Epithelial cell of prostate (primary cell): ENCODE measurements around the gene FGFBP1.

Experiments
- DNase-seq: peaks from one replicate; pipeline ENCODE4 v3.0.0-alpha.2; 2011; ENCODE audit warnings: low read depth, low spot score
- H3K27ac ChIP-seq: fragments of 450-650 bp; 2 replicates; pipeline ENCODE4 v1.5.1; 2017; ENCODE audit warnings: mild to moderate bottlenecking

Gene FGFBP1

DNA sequence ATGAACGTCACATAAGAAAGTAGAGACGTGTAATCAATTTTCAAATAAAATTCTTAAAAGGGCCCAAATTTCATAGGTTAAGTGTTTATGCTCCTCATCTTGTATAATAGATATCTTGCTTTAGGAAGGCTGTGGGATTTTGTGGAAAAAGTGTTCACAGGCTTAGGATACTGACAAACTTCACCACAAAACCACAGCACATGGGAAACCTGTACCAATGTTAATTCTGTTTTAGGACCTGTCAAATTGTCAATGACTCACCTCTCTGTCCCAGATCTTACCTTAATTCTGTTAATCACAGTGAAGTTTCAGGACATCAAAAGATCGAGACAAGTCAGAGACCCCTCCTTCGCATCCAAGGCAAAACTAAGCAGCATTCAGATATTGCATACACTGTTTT, 24.2 kb downstream of the FGFBP1 start:
- H3K27ac ChIP-seq, result peak overlapping the region; percentile 98
- peak; percentile 91 for DNase-seq

DNA sequence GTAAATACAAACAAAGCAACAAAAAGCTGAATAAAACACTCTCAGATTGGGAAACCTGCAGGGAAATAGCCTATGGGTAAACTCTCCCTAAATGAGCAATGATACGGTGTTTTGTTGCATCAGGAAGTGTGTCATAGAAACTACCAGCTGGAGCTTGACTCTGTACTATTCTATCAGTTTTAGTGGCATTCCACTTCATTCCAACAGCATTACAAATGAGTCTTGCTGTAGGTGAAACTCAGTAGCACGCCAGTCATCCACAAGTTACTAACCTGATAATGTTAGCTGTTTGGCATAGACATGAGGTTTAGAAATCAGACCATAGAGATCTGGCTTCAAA, 24.9 kb downstream of the FGFBP1 start:
- DNase-seq, result peak; percentile 100
- peak overlapping the region; percentile 98 for H3K27ac ChIP-seq

- no peak for DNase-seq
- peak overlapping the region; percentile 98 for H3K27ac ChIP-seq
Measured at GRCh38 chr4:15912961-15913630, 25.4 kb downstream of the FGFBP1 start.

DNA sequence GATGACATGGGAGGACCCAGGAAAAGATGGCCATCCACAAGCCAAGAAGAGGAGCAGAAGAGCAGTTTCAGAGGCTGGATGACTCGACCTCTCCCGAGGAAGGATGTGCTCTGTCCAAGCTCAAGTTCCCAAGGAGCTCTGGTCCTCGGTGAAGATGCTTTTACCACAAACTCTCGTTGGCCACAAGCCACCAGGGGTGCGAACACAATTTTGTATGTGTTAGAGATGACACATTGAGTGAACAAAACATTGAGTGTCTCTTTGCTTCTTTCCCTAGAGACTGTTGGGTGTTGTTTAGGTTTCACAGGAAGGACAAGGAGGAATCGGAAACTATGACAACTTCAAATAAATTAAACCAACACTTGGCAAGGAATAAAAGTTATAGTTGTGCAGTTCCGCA, 26.3 kb downstream of the FGFBP1 start:
- no peak for DNase-seq

DNA sequence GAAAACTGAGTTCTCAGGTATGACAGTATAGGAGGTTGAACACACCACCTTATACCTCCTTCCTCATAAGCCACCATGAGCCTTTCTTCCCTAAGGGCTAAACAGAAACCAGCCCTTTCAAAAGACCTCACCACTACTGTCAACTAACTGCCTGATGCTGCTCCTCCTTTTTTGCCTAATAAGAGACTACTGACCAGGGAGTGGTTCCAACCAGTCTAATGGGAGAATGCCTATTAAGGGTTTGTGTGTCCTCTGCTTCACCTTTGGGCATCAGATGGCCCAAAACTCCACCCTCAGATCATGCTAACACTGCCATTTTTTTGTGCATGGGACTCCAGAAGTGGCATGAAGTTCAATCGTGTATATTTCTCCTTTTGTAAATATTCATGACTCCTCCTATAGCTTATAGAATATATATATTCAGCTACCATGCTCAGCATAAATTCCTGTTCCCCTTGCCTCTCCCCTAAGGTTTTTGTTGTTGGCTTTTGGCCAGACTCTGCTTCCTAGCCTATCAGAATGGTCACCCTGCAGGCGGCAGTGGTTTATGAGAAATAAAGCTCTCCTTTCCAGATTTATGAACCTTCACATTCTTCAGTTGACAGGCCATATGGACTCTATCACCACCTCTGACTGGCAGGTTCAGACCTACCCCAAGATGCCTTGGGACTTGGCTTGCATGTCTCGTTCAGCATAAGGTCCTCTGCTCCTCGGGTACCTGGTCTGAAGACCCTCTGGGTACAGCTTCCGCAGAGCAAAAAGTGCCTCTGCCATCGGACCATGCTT, 28.2 kb downstream of the FGFBP1 start:
- no peak for DNase-seq
- peak overlapping the region; percentile 91 for H3K27ac ChIP-seq

More for the DNA sequence above, 26.3 kb downstream of the FGFBP1 start:
- H3K27ac ChIP-seq, result peak overlapping the region; percentile 98

- H3K27ac ChIP-seq, result peak overlapping the region; percentile 91
- no peak for DNase-seq
Measured at GRCh38 chr4:15907430-15907829, 31.1 kb downstream of the FGFBP1 start.

DNA sequence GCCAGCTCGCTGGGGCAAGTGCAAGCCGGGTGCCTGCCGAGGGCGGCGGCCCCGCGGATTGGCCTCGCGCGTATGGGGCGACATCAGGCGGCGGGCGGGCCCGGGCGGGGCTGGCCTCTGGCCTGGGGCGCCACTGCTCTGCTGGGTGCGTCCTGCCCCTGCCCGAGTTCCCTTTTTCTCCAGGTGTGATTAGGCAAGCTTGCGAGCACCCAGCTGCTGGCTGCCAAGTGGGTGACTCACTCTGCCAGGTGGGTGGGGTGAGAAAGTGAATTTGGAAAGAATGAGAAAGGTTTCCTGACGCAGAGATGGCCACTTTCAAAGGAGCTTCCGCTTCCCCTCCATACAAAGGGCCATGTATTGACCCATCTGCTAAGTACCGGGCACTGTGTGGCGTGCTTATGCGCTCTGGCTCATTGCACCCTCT, 32.5 kb downstream of the FGFBP1 start:
- peak; percentile 99 for DNase-seq

GRCh38 chr4:15902746-15903145, 35.8 kb downstream of the FGFBP1 start:
- DNase-seq, result no peak
- H3K27ac ChIP-seq, result no peak overlapping the region

More for the DNA sequence above, 32.5 kb downstream of the FGFBP1 start:
- peak overlapping the region; percentile 91 for H3K27ac ChIP-seq

GRCh38 chr4:15901998-15902397, 36.5 kb downstream of the FGFBP1 start:
- no peak overlapping the region for H3K27ac ChIP-seq

DNA sequence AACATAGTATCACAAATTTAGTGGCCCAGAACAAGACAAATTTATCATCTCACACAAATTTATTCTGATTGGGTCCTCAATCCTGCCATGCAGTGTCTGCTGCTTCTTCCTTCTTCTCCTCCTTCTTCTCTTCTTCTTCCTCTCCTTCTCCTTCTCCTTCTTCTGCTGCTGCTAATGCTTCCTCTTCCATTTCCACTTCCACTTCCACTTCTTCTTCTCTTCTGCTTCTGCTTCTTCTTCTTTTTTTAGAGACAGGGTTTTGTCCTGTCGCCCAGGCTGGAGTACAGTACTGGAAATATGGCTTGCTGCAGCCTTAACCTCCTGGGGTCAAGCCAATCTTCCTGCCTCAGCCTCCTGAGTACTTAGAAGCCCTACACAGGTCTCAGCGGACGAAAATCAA, 37.5 kb downstream of the FGFBP1 start:
- H3K27ac ChIP-seq, result no peak overlapping the region

More at GRCh38 chr4:15901998-15902397, 36.5 kb downstream of the FGFBP1 start:
- DNase-seq, result no peak

GRCh38 chr4:15899511-15899910, 39.0 kb downstream of the FGFBP1 start:
- DNase-seq, result no peak
- peak overlapping the region; percentile 92 for H3K27ac ChIP-seq

More for the DNA sequence above, 37.5 kb downstream of the FGFBP1 start:
- DNase-seq, result no peak

GRCh38 chr4:15898902-15899301, 39.6 kb downstream of the FGFBP1 start:
- peak overlapping the region; percentile 92 for H3K27ac ChIP-seq
- peak; percentile 70 for DNase-seq

GRCh38 chr4:15897577-15897976, 41.0 kb downstream of the FGFBP1 start:
- H3K27ac ChIP-seq, result peak overlapping the region; percentile 92
- DNase-seq, result no peak

DNA sequence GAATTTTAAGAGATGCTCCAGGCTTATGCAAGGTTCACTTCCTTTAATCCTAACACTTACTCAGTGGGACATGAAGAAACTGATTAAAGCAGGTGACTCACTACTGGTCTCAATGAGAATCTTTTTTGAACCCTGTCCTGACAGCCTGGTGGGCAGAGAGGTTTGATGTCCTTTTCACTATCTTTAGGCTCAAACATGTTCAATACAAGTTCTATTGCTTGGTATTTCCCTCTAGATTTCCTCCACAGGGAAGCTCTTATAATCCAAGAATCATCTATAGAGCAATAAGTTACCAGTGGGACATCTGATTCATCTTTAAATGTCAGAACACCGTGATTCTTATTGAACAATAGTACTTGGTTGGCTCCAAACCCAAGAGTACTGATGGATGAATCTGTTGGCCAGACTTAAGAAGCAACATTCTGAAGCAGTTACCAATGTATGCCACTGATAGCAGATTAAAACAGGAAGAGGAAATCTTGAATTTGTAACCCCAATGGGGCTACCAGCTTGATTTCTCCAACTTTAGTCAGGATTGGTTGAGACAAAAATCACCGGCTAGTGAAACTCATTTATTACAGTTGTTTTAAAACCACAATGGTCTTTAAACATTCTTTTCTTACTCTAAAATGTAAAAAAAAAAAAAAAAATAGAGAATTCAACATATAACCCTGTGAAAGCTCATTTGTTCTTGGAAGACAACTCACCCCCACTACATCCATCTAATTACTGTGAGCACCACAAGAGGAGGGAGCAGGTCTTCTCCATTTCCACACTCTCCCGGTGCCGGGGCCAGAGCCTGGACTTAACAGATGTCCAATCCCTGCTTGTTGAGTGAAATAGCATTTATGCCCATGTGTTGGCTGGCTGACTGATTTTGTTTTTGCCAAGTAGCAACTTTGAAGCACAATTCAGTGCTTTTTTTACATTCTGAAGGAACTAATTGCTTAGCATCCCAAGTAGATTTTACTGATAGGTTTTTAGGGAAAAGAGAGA, 43.3 kb downstream of the FGFBP1 start:
- H3K27ac ChIP-seq, result peak overlapping the region; percentile 92
- DNase-seq, result no peak

GRCh38 chr4:15894393-15894792, 44.1 kb downstream of the FGFBP1 start:
- H3K27ac ChIP-seq, result peak overlapping the region; percentile 92
- no peak for DNase-seq

GRCh38 chr4:15893962-15894361, 44.6 kb downstream of the FGFBP1 start:
- peak overlapping the region; percentile 92 for H3K27ac ChIP-seq
- DNase-seq, result peak; percentile 97

GRCh38 chr4:15891312-15891711, 47.2 kb downstream of the FGFBP1 start:
- DNase-seq, result no peak
- H3K27ac ChIP-seq, result no peak overlapping the region

DNA sequence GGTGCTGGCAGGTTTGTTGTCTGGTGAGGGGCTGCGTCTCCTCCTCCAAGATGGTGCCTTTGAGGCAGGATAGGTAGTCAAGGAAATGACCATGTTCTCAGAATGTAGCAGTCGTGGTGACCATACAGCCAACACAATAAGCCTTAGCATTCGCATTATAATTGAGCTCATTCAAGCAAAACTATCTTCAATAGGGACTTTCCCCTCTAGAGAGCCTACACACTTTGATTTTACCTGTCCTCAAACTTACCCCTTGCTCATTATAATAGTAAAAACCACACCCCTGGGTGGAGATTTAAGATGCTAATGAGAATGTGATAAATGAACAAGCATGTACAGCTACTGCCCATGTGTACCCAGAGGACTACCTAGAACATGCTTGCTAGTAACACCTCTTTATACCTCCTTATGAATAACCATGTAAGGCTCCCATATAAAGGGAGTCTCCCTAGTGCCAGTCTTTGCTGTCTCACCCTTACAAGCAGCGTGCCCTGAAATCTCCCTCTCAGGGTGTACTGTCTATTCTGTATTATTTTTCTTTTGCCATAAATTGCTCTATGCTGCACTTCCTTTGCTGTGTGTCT, 48.2 kb downstream of the FGFBP1 start:
- no peak overlapping the region for H3K27ac ChIP-seq
- DNase-seq, result no peak

- no peak for DNase-seq
- no peak overlapping the region for H3K27ac ChIP-seq
Measured at GRCh38 chr4:15888515-15888914, 50.0 kb downstream of the FGFBP1 start.
